HG03095 (cell line): Measurements from ENCODE around the gene SLC44A1.
"Not testable (repeated sequence)": the region's sequence is repeated elsewhere in the genome, so short reads cannot be mapped to it uniquely, and the experiment has no call there.

Source experiments
- ATAC-seq: cut with Tn5 transposase; IDR thresholded peaks from one replicate; pipeline ENCODE4 v1.9.1; 2021; ENCODE audit warnings: moderate library complexity; ENCODE audit not compliant: unreplicated experiment

The SLC44A1 gene

DNA sequence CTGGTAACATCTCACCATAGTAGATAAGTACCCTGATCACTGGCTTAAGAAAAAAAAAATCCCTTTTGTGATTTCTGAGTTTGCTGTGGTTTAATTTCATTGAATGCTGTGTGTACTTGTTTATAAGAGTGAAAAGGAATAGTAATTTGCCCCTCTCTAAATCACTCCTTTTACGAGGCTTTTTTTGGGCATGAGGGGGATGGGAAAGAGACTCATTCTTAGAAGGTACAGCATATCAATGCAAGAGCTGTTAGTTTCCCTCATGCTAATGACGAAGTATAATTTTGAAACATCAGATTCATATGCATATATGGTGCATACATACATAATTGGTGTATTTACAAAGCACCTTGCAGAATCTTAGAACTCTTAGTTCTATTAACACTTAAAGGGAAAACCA is 2.4 kb upstream of the SLC44A1 start:
- ATAC-seq: no peak

GRCh38 chr9:105242557-105242956 is 1.9 kb upstream of the SLC44A1 start:
- no peak for ATAC-seq

GRCh38 chr9:105243015-105243686 is 1.3 kb upstream of the SLC44A1 start:
- no peak for ATAC-seq

DNA sequence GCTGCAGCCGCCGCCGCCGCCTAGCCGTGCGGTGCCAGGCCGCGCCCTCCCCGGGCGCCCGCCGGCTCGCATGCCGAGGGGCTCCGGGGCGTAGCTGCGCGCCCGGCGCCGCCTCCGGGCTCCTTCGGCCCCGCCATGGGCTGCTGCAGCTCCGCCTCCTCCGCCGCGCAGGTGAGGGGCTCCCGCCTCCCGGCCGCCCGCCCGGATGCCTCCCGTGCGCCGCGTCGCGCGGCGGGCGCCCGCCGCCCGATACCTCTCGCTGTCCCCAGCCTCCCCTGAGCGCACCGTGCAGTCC is 230 bp downstream of the SLC44A1 start:
- ATAC-seq: peak; percentile 51

GRCh38 chr9:105245029-105245890 is 809 bp downstream of the SLC44A1 start:
- peak; percentile 21 for ATAC-seq

- ATAC-seq: no peak
These were observed 1.4 kb downstream of the SLC44A1 start for GRCh38 chr9:105245891-105246161.

DNA sequence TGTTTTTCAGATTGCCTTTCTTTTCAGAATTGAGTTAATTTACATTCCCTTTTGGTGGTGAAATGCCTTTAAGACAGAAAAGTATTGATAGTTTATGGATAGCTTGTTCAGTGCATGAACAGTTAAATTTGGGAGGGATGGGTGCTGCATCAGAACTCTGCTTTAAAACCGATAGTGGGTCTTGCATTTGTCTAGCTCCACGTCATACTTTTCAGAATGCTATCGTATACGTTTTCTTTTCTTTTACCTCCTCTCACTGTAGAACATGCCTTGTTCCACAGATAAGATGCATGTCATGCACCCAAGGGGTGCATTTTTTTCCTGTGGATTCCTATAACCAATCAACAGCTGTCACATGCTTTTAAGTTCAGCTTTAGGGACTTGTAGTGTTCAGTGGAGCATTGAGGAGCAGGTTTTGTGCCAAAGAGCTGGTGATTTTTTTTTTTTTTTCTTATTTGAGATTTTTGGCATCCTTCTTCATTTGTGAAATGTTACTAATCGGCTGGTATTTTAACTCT is 2.3 kb downstream of the SLC44A1 start:
- no peak for ATAC-seq

DNA sequence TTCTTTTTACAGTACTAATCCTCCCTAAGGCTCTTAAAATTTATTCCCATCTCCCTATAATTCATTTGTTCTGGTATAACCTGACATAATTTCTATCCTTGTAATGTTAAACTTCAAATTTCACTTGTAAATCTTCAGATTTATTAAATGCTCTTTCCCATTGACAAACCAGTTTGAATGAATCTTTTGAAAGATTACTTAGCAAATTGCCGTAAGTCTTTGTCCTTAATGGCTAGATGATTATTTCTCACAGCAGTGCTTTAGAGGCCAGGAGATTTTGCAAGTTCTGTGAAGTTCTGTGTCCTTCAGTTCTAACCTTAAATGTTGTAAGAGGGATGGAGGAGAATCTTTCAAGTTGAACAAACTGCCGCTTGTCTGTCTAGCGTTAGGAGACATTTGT is 4.2 kb downstream of the SLC44A1 start:
- ATAC-seq: no peak

DNA sequence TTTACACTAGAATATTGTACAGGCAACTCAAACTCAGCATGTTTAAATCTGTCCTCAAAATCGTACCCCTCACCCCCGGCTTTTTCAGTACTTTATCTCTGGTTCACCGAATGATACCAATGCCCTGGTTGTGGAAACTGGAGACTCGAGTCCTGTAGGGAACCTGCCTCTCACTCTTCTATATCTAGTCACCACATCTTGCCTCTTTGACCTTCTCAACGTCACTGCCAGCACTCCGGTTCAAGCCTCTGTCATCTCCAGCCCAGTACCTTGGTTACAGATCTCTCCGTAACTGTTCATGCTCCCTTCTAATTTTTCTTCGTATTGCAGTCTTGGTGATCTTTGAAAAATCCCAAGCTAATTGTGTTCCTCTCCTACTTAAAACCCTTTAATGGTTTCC is 6.7 kb downstream of the SLC44A1 start:
- no peak for ATAC-seq

DNA sequence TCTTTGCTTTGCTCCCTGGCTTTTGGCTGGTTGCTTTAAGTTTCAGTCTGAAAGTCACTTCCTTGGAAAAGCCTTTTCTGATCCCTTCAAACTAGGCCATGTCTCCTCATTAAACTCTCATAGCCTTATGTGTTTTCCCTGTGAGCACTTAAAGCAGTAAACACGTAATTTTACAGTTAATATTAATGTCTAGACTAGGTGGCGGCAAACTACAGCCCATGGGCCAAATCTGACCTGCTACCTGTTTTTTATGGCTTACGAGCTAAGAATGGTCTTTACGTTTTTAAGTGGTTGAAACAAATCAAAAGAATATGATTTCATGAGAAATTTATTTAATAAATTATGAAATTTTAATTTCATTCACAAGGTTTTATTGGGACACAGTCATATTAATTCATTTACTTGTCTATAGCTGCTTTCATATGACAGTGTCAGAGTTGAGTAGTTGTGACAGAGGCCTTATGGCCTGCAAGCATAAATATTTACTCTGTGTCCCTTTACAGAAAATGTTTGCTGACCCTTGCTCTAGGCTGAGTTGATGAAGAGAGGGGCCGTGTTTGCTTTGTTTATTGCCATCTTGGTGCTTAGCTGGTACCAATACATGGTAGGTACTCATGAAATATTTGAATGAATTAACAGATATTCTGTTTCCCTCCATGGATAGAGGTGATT is 7.4 kb downstream of the SLC44A1 start:
- ATAC-seq: no peak

DNA sequence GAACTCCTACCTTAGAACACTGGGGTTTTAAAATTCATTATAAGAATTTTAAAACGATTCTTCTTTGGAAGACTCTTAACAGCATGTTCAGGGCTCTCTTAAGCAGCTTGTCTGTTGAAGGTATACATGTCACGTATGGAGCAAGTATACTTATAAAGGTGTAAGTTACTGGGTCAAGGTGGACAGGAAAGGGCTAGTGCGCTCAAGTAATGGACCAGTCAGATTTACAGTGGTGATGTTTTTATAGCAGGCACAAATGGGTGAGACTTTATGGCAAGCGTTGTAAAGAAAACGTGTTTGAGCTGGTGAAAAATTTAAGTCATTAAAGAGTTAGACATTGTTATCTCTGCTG is 7.9 kb downstream of the SLC44A1 start:
- ATAC-seq: no peak

DNA sequence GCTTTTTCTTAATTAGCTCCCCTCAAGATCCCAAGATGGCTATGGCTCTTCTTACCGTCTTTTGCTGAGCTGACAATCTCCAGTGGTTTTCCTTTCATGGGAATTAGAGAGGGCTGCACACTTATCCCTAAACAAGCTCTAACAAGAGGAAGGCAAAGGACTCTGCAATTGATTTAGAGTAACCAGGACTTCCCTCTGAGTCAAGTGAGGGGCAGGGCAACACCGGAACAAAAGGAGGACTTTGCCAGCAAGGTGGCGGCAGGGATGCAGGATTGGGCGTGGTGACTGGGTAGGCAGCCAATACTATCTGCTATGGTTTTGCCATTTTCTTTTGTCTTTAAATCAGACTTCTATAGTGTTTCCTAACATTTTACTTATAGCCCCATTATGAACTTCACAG is 9.8 kb downstream of the SLC44A1 start:
- no peak for ATAC-seq

- ATAC-seq: no peak
These were observed 11.0 kb downstream of the SLC44A1 start for GRCh38 chr9:105255421-105255820.

DNA sequence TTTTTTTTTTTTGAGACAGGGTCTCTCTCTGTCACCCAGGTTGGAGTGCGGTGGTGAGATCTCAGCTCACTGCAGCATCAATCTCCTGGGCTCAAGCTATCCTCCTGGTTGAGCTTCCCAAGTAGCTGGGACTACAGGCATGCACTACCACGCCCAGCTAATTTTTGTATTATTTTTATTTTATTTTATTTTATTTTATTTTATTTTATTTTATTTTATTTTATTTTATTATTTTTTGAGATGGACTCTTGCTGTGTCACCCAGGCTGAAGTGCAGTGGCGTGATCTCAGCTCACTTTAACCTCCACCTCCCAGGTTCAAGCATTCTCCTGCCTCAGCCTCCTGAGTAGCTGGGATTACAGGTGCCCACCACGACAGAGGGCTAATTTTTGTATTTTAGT is 12.1 kb downstream of the SLC44A1 start:
- ATAC-seq: not testable (repeated sequence)

- ATAC-seq: no peak
These were observed 13.4 kb downstream of the SLC44A1 start for GRCh38 chr9:105257809-105258208.

- ATAC-seq: no peak
These were observed 13.8 kb downstream of the SLC44A1 start for GRCh38 chr9:105258225-105258737.

GRCh38 chr9:105259274-105259673 is 14.8 kb downstream of the SLC44A1 start:
- ATAC-seq: no peak

- no peak for ATAC-seq
These were observed 15.5 kb downstream of the SLC44A1 start for GRCh38 chr9:105259731-105260612.

- ATAC-seq: no peak
These were observed 18.0 kb downstream of the SLC44A1 start for GRCh38 chr9:105262497-105262896.

DNA sequence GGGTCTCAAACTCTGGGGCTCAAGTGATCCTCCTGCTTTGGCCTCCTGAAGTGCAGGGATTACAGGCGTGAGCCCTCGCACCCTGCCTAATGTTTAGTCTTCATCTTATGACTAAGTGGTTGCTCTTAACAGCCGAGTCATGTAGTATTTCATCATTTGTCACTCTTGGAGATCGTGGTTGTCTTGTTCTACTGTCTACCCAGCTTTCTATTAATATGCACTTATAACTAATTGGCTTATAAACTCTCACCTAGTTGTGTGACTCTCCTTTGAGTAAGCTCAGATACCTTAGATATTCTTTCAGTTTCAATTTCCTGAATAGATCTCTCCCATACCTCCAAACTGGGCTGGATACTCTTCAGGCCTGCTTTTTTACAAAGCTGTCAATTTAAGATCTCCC is 19.9 kb downstream of the SLC44A1 start:
- peak; percentile 43 for ATAC-seq

DNA sequence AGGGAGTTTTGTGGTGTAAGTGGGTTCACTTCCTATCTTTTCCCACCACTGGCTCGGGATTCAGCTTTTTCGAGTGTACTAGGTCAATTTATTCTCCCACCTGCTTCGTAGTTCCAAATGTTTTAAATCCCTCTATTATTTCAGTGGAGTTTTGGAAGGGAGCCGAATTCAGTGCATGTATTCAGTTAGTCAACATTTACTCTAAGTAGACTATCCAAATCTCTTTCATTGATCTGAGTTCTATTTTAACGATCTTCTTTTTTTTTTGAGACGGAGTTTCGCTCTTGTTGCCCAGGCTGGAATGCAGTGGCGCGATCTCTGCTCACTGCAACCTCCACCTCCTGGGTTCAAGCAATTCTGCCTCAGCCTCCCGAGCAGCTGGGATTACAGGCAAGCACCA is 23.8 kb downstream of the SLC44A1 start:
- not testable (repeated sequence) for ATAC-seq
